Ovary (tissue), 9 donors: ENCODE data around the gene BAG3. TPM values are rescaled to one million over a fixed set of nuclear protein-coding genes. Genes with fewer than 3 reads are reported as not detected.
"Not testable (repeated sequence)": the region's sequence is repeated elsewhere in the genome, so short reads cannot be mapped to it uniquely, and the experiment has no call there.

ENCODE experiments used
- DNase-seq, 5 donors: peaks; one replicate each; pipeline ENCODE4 v3.0.0-alpha.2; 2019 to 2020
- H3K27ac ChIP-seq, 2 donors: fragments of 200-600 bp; one replicate each; pipeline versions ENCODE4 v1.5.1 to v1.8.0; 2019 to 2022
- H3K27me3 ChIP-seq: fragments of 200-600 bp; one replicate; pipeline ENCODE4 v1.8.0; 2022
- H3K36me3 ChIP-seq: fragments of 200-600 bp; sonication (generic); one replicate; pipeline ENCODE4 v1.5.1; 2019
- H3K4me1 ChIP-seq: one replicate; pipeline ENCODE4 v1.8.1; 2013; ENCODE audit warnings: mild to moderate bottlenecking, moderate library complexity; ENCODE audit not compliant: insufficient read depth
- H3K4me3 ChIP-seq: fragments of 200-600 bp; sonication (generic); one replicate; pipeline ENCODE4 v1.5.1; 2017
- H3K9me3 ChIP-seq, 2 donors: fragments of 200-600 bp in 1 of 2; sonication (generic) in 1 of 2; one replicate each; pipeline versions ENCODE4 v1.5.1 to v1.8.1; 2013 to 2019; ENCODE audit warnings: mild to moderate bottlenecking in 1 of 2, moderate library complexity in 1 of 2
- EP300 ChIP-seq: sonication (generic); formaldehyde crosslinking; IDR thresholded peaks from one replicate; pipeline ENCODE4 v1.6.1; 2017; ENCODE audit warnings: antibody characterized with exemption
- POLR2A ChIP-seq: fragments of 450-650 bp; IDR thresholded peaks from one replicate; pipeline ENCODE4 v1.6.1; 2017; ENCODE audit warnings: antibody characterized with exemption, mild to moderate bottlenecking, moderate library complexity
- WGBS, 3 donors: extraction: QIAGEN DNeasy Blood & Tissue Kit in 1 of 3; methylation state at CpG; one replicate each; pipeline versions ENCODE4 v1.1.5 to v1.1.7; 2013 to 2017; 5-methylcytosine and 5-hydroxymethylcytosine counted together
- intact Hi-C, 4 donors: fragments of 100-400 bp; cut with DNase I; formaldehyde crosslinking; loops; one replicate each; pipeline versions ENCODE4 v1.11.0 to v1.15.1; 2022 to 2023
- polyA plus RNA-seq, 2 donors: library from polyadenylated mRNA; stranded (reverse); fragments of 200-250 nt in 1 of 2; fragments of 350-450 nt in 1 of 2; fragmentation: Illumina TruSeq in 1 of 2; extraction: RNeasy Lipid Tissue Mini Kit (QIAGEN cat#74804) in 1 of 2; gene quantifications; one replicate each; pipeline ENCODE4 v1.2.3, GENCODE V29; 2013 to 2014
- total RNA-seq, 7 donors: library from RNA; depleted of rRNA in 2 of 7; stranded (reverse); fragments of >200 nt in 2 of 7; fragmentation: NEBNext Ultra II Directional in 3 of 7; extraction: Animal tissue kit (Norgen Biotek cat#: 25700) in 3 of 7; gene quantifications; one replicate each; pipeline versions ENCODE4 v1.1.0 to v1.2.4, GENCODE V29; 2016 to 2023
- TF ChIP-seq, protein P1 (sequence below), 3 donors: fragments of 450-650 bp in 2 of 3; fragments of 200-600 bp in 1 of 3; IDR thresholded peaks; one replicate each; pipeline versions ENCODE4 v1.5.1 to v1.8.0; 2016 to 2022; ENCODE audit warnings: antibody characterized with exemption in 3 of 3, mild to moderate bottlenecking in 1 of 3
- donor health status: DM: no; HTN: no; CAD: no; lungs with moderate emphysema.
- donor health status: DM: no; HTN: no; CAD: no.
- donor health status: Bipolar disorder and iron deficiency.
- donor health status: DM: yes; HTN: yes; CAD: no.
- donor health status: DM: no; HTN: no; CAD: no.
- donor health status: DM: yes; HTN: yes; CAD: no.

BAG3 gene
- total and polyA plus RNA-seq, 9 donors, result 13.7 to 33.5 (median 26.9) TPM

DNA sequence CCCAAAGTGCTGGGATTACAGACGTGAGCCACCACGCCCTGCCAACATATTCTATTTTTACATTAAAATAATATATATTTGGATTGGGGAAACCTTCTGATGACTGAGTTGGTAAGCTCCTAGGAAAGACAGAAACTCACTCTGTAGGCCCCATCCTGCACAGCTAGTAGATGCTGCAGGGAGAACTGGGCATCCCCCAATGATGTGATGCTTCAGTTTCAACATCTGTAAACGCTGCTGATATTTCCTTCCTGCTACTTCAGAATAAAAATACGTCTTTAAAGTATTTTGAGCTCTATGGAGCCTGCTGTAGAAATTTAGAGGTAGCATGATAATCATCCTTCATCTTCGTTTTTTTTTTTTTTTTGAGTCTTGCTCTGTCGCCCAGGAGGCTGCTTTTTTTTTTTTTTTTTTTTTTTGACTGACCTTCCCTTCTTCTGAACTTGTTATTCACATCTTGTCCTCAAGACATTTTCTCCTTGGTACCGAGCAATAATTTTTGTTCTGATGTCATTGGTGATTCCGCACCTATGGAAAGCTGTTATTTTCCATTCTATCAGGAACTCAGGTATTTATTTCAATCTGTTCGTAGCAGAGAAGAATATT, 52.8 kb downstream of the BAG3 start:
- 83 to 87% (median 87%) methylated on average over 9 of the region's 9 CpGs for WGBS, 3 donors
- H3K36me3 ChIP-seq, result no peaks in the 10 kb centered on the region
- no peaks in the 10 kb centered on the region for H3K9me3 ChIP-seq
- no peaks in the 10 kb centered on the region for H3K4me1 ChIP-seq
- intact Hi-C loops, result no loop called here
- H3K4me3 ChIP-seq, result no peak overlapping the region
- DNase-seq, result no peak
- TF ChIP-seq EP300 (no peak), POLR2A (no peak)
- TF ChIP-seq, protein P1, sequence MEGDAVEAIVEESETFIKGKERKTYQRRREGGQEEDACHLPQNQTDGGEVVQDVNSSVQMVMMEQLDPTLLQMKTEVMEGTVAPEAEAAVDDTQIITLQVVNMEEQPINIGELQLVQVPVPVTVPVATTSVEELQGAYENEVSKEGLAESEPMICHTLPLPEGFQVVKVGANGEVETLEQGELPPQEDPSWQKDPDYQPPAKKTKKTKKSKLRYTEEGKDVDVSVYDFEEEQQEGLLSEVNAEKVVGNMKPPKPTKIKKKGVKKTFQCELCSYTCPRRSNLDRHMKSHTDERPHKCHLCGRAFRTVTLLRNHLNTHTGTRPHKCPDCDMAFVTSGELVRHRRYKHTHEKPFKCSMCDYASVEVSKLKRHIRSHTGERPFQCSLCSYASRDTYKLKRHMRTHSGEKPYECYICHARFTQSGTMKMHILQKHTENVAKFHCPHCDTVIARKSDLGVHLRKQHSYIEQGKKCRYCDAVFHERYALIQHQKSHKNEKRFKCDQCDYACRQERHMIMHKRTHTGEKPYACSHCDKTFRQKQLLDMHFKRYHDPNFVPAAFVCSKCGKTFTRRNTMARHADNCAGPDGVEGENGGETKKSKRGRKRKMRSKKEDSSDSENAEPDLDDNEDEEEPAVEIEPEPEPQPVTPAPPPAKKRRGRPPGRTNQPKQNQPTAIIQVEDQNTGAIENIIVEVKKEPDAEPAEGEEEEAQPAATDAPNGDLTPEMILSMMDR (IDR thresholded peaks at IDR 0.05), result no peak
- H3K27me3 ChIP-seq, result no peaks in the 10 kb centered on the region
- no peak overlapping the region for H3K27ac ChIP-seq

DNA sequence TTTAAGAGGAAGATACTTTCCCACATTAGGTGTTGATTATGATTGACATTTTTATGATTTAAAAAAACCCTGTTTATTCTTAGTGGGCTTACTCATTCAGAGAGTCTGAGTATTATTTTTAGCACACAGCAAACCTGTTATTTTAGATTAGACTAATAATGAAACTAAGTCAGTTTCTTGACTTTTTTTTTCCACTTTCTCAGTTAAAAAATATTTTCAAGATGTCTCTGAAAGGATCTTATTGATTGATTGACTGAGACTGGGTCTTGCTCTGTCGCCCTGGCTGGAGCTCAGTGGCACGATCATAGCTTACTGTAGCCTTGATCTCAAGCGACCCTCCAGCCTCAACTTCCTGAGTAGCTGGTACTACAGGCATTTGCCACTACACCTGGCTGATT, 54.3 kb downstream of the BAG3 start:
- Histone ChIP-seq H3K4me1 (no peaks in the 10 kb centered on the region), H3K27ac (no peak overlapping the region), H3K9me3 (no peaks in the 10 kb centered on the region), H3K36me3 (no peaks in the 10 kb centered on the region), H3K27me3 (no peaks in the 10 kb centered on the region), H3K4me3 (no peak overlapping the region)
- intact Hi-C loops, result no loop called here
- 78 to 80% (median 79%) methylated on average over 3 of the region's 3 CpGs for whole genome bisulfite sequencing, 3 donors
- TF ChIP-seq EP300 (no peak), POLR2A (no peak)
- TF ChIP-seq, protein P1 (IDR thresholded peaks at IDR 0.05), result no peak
- DNase-seq, result no peak

DNA sequence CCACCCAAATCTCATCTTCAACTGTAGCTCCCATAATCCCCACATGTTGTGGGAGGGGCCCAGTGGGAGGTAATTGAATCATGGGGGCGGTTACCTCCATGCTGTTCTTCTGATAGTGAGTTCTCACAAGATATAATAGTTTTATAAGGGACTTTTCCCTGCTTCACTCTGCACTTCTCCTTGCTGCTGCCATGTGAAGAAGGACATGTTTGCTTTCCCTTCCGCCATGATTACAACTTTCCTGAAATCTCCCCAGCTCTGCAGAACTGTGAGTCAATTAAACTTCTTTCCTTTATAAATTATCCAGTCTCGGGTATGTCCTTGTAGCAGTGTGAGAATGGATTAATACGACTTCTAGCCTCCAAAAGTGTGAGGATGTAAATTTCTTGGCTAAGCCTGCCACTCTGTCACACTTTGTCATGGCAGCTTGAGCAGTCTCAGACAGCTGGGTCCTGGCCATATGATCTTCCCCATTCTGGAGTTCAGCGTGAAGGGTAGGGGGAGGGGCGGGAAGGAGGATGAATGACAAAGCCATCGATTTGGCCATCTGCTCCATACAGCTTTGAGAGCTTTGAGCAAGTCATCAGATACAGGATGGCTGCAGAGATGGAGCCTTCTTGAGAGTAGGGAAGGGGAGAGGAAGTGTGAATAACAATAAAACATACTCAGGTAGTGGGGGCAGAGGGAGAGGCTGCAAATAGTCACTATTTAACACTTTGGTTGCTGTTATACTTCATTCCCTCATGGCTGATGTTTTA, 55.5 kb downstream of the BAG3 start:
- no peaks in the 10 kb centered on the region for H3K36me3 ChIP-seq
- H3K27ac ChIP-seq, result no peak overlapping the region
- no peaks in the 10 kb centered on the region for H3K27me3 ChIP-seq
- 76 to 77% (median 76%) methylated on average over 7 of the region's 7 CpGs for WGBS, 3 donors
- H3K9me3 ChIP-seq, result no peaks in the 10 kb centered on the region
- H3K4me3 ChIP-seq, result no peak overlapping the region
- intact Hi-C loops, result no loop called here
- H3K4me1 ChIP-seq, result no peaks in the 10 kb centered on the region
- DNase-seq, result no peak
- TF ChIP-seq POLR2A (no peak), EP300 (no peak)
- TF ChIP-seq, protein P1 (IDR thresholded peaks at IDR 0.05), result no peak

DNA sequence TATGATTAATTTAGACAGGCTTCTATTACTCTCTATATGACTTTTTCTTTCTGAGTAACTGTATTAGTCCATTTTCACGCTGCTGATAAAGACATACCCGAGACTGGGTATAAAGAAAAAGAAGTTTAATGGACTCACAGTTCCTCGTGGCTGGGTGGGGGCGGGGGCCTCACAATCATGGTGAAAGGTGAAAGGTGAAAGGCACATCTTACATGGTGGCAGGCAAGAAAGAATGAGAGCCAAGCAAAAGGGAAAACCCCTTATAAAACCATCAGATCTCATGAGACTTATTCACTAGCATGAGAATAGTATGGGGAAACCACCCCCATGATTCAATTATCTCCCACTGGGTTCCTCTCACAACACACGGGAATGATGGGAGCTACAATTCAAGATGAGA, 56.2 kb downstream of the BAG3 start:
- intact Hi-C loops, H3K4me3 ChIP-seq, H3K27ac ChIP-seq, H3K27me3 ChIP-seq, H3K9me3 ChIP-seq, H3K36me3 ChIP-seq, H3K4me1 ChIP-seq, DNase-seq: not testable (repeated sequence)
- WGBS, 3 donors, result 80 to 82% (median 82%) methylated on average over 5 of the region's 5 CpGs

DNA sequence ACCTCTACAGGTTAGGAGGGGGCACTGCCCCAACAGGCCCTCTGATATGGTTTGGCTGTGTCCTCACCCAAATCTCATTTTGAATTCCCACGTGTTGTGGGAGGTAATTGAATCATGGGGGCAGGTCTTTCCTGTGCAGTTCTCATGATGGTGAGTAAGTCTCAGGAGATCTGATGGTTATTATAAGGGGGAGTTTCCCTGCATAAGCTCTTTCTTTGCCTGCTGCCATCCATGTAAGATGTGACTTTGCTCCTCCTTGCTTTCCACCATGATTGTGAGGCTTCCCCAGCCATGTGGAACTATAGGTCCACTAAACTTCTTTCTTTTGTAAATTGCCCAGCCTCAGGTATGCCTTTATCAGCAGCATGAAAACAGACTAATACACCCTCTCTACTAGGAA, 59.8 kb downstream of the BAG3 start:
- DNase-seq, H3K27ac ChIP-seq, H3K36me3 ChIP-seq, H3K4me1 ChIP-seq, H3K4me3 ChIP-seq, intact Hi-C loops, H3K9me3 ChIP-seq, H3K27me3 ChIP-seq: not testable (repeated sequence)
- 71 to 78% (median 77%) methylated on average over 1 of the region's 1 CpG for WGBS, 3 donors
